Lower lobe of right lung (tissue), 2 donors: ENCODE data around the gene APBB1IP. TPM values are rescaled to one million over a fixed set of nuclear protein-coding genes. Genes with fewer than 3 reads are reported as not detected.
"Not testable (repeated sequence)": the region's sequence is repeated elsewhere in the genome, so short reads cannot be mapped to it uniquely, and the experiment has no call there.

ENCODE experiments used
- ATAC-seq, 2 donors: fragments of 200-7000 bp; cut with Tn5 transposase; one replicate each; pipeline ENCODE4 v1.9.1; 2020 to 2022; ENCODE audit warnings: mild to moderate bottlenecking in 2 of 2, moderate library complexity in 2 of 2
- DNase-seq: peaks from one replicate; pipeline ENCODE4 v3.0.0-alpha.2; 2020
- H3K27ac ChIP-seq: fragments of 200-600 bp; one replicate; pipeline ENCODE4 v1.8.0; 2022
- H3K27me3 ChIP-seq: fragments of 200-600 bp; one replicate; pipeline ENCODE4 v1.8.0; 2022; ENCODE audit warnings: low read depth
- H3K36me3 ChIP-seq: fragments of 200-600 bp; one replicate; pipeline ENCODE4 v1.8.0; 2022; ENCODE audit warnings: mild to moderate bottlenecking
- H3K4me1 ChIP-seq: fragments of 200-600 bp; one replicate; pipeline ENCODE4 v1.8.0; 2022
- H3K4me3 ChIP-seq: fragments of 200-600 bp; one replicate; pipeline ENCODE4 v1.8.0; 2022; ENCODE audit warnings: mild to moderate bottlenecking
- H3K9me3 ChIP-seq: fragments of 200-600 bp; one replicate; pipeline ENCODE4 v1.8.0; 2022
- intact Hi-C: fragments of 100-400 bp; cut with DNase I; formaldehyde crosslinking; loops from one replicate; pipeline ENCODE4 v1.11.0; 2022
- total RNA-seq: library from RNA; stranded (reverse); fragmentation: NEBNext Ultra II Directional; extraction: Animal tissue kit (Norgen Biotek cat#: 25700); gene quantifications from one replicate; pipeline ENCODE4 v1.2.1, GENCODE V29; 2021
- TF ChIP-seq, protein P1 (sequence below): fragments of 200-600 bp; IDR thresholded peaks from one replicate; pipeline ENCODE4 v1.8.0; 2022; ENCODE audit warnings: antibody characterized with exemption, mild to moderate bottlenecking
- donor health status: DM: no; HTN: yes; CAD: no; lungs with severe emphysema.

APBB1IP gene
- total RNA-seq, 1 donor from 2014 or later, result 36.8 TPM

DNA sequence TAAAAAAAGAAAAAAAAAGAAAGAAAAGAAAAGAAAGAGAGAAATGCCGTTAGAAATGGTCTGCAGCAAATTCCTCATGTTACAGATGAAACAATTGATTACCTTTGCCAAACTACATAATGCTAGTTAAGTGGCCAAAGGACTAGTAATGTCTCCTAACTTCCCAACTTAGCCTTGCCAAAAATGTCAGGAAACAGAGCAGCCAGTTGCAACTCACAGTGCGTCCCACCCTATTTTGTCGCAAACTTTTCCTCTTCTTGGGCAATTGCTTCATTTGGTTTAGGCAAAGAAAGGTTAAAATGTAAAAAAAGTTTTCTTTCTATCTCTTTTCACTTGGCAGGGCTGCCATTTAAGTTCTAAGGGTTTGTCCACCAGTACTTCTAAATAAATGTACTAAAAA lies 53.1 kb downstream of the APBB1IP start:
- H3K36me3 ChIP-seq, result peaks cover 16% of the 10 kb centered on the region
- no peak for ATAC-seq
- H3K9me3 ChIP-seq, result no peaks in the 10 kb centered on the region
- no peak for DNase-seq
- H3K4me1 ChIP-seq, result peaks cover 27% of the 10 kb centered on the region
- intact Hi-C loops, result no loop called here
- no peaks in the 10 kb centered on the region for H3K27me3 ChIP-seq
- no peak overlapping the region for H3K27ac ChIP-seq
- H3K4me3 ChIP-seq, result no peak overlapping the region
- TF ChIP-seq, protein P1, sequence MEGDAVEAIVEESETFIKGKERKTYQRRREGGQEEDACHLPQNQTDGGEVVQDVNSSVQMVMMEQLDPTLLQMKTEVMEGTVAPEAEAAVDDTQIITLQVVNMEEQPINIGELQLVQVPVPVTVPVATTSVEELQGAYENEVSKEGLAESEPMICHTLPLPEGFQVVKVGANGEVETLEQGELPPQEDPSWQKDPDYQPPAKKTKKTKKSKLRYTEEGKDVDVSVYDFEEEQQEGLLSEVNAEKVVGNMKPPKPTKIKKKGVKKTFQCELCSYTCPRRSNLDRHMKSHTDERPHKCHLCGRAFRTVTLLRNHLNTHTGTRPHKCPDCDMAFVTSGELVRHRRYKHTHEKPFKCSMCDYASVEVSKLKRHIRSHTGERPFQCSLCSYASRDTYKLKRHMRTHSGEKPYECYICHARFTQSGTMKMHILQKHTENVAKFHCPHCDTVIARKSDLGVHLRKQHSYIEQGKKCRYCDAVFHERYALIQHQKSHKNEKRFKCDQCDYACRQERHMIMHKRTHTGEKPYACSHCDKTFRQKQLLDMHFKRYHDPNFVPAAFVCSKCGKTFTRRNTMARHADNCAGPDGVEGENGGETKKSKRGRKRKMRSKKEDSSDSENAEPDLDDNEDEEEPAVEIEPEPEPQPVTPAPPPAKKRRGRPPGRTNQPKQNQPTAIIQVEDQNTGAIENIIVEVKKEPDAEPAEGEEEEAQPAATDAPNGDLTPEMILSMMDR, result no peak

DNA sequence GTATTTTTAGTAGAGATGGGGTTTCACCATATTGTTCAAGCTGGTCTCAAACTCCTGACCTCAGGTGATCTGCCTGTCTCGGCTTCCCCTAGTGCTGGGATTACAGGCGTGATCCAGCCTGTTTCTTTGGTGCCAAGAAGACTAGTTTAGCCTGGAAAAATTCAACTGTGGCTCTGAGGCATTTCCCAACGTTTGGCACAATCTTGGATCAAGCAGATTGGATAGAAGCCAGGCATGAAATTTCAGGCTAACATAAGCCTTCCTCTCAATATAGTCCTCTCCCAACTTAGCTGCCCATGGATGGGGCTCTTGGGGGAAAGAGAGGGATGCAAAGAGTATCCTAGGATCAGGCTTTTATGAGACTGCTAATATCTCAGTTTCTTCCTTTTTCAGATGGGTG lies 53.8 kb downstream of the APBB1IP start:
- TF ChIP-seq, protein P1, result no peak
- Histone ChIP-seq H3K4me3 (no peak overlapping the region), H3K27me3 (no peaks in the 10 kb centered on the region), H3K9me3 (no peaks in the 10 kb centered on the region), H3K36me3 (peaks cover 22% of the 10 kb centered on the region), H3K4me1 (peaks cover 21% of the 10 kb centered on the region), H3K27ac (no peak overlapping the region)
- intact Hi-C loops, result no loop called here
- DNase-seq (no peak), ATAC-seq (no peak)

DNA sequence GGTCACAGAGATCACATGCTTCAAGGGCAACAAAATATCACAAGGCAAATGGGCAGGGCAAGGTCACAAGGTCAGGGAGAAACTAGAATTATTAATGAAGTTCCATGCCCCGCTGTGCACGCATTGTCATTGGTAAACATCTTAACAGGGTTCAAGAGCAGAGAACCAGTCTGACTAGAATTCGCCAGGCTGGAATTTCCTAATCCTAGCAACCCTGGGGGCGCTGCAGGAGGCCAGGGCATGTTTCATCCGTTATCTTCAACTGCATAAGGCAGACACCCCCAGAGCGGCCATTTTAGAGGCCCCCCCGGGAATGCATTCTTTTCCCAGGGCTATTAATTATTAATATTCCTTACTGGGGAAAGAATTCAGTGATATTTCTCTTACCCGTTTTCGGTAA lies 54.6 kb downstream of the APBB1IP start:
- H3K27ac ChIP-seq, H3K4me3 ChIP-seq, ATAC-seq, H3K27me3 ChIP-seq, DNase-seq, intact Hi-C loops, H3K9me3 ChIP-seq: not testable (repeated sequence)
- Histone ChIP-seq H3K4me1 (peaks cover 17% of the 10 kb centered on the region), H3K36me3 (peaks cover 27% of the 10 kb centered on the region)

DNA sequence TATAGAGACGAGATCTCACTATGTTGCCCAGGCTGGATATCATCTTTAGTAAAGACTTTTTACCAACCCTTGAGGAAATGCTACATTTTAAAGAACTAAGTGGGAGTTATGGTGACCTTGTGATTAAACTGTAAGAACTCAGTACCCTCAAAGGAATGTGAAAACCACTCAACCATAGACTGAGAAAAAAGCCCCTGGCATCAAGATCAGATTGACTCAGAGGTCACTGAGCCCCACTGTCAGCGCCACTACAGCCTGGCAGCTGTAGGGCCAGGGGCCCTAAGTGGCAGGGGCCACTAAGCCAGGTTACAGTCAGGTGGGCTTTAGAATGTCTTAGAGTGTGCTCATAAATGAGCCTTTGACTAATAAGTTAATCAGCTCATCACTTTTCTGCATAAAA lies 55.9 kb downstream of the APBB1IP start:
- H3K4me1 ChIP-seq, result peaks cover 17% of the 10 kb centered on the region
- DNase-seq, result no peak
- no peaks in the 10 kb centered on the region for H3K27me3 ChIP-seq
- H3K27ac ChIP-seq, result no peak overlapping the region
- H3K9me3 ChIP-seq, result no peaks in the 10 kb centered on the region
- no peak for ATAC-seq
- H3K4me3 ChIP-seq, result no peak overlapping the region
- TF ChIP-seq, protein P1, result no peak
- H3K36me3 ChIP-seq, result peaks cover 35% of the 10 kb centered on the region
- intact Hi-C loops, result no loop called here

DNA sequence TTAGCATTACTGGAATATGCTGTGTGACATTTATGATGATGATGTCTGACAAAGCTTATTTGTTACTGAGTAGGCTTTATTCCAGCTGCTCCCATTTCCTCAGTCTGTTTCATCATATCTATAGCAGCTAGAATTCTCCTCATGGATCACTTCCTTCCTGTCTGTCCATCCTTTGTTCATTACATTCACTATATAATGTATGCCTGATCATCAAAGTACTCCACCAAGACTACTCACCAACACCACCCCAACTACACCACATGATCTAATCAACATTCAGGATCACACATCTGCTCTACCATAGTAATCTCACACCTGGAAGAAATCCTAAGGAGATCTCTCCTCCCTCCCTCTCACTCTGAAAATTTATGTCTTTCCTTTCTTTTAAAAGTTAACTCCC lies 61.3 kb downstream of the APBB1IP start:
- peaks cover 48% of the 10 kb centered on the region for H3K36me3 ChIP-seq
- H3K9me3 ChIP-seq, result no peaks in the 10 kb centered on the region
- H3K27ac ChIP-seq, result no peak overlapping the region
- ATAC-seq (no peak), DNase-seq (no peak)
- H3K27me3 ChIP-seq, result no peaks in the 10 kb centered on the region
- intact Hi-C loops, result no loop called here
- TF ChIP-seq, protein P1, result no peak
- H3K4me3 ChIP-seq, result no peak overlapping the region
- H3K4me1 ChIP-seq, result no peaks in the 10 kb centered on the region

DNA sequence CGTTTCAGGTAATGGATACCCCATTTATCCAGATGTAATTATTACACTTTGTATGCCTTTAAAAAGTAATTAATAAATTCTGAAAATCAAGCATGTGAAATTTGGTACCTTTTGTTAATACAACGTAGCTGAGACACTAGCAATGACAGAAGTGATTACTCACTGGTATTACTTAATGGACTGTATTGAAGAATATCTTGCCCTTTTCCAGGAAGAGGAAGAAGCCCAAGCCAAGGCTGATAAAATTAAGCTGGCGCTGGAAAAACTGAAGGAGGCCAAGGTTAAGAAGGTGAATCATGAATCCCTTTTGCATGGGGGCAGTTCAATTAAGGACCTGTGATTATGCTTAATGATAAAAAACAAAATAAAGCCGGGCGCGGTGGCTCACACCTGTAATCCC lies 64.8 kb downstream of the APBB1IP start:
- Histone ChIP-seq H3K36me3 (peaks cover 43% of the 10 kb centered on the region), H3K9me3 (no peaks in the 10 kb centered on the region), H3K27ac (no peak overlapping the region), H3K4me3 (no peak overlapping the region), H3K4me1 (no peaks in the 10 kb centered on the region), H3K27me3 (no peaks in the 10 kb centered on the region)
- DNase-seq, result no peak
- TF ChIP-seq, protein P1, result no peak
- intact Hi-C loops, result no loop called here
- peak in 1 of 2 donors; percentile 33 for ATAC-seq
